Measurements from ENCODE around the gene PDZD8.

DNA sequence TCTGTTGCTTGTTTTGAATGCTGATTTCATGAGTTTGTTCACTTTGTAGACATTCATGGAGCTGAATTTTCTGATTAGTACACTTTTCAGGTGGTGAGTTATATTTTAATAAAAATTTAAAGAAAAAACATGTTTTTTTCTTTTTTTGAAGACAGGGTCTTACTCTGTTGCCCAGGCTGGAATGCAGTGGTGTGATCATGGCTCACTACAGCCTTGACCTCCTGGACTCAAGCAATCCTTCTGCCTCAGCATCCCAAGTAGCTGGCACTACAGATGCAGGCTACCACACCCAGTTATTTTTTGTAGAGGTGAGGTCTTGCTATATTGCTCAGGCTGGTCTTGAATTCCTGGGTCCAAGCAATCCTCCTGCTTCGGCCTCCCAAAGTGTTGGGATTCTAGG is 23.7 kb downstream of the PDZD8 start:
- TF ChIP-seq, protein P1, sequence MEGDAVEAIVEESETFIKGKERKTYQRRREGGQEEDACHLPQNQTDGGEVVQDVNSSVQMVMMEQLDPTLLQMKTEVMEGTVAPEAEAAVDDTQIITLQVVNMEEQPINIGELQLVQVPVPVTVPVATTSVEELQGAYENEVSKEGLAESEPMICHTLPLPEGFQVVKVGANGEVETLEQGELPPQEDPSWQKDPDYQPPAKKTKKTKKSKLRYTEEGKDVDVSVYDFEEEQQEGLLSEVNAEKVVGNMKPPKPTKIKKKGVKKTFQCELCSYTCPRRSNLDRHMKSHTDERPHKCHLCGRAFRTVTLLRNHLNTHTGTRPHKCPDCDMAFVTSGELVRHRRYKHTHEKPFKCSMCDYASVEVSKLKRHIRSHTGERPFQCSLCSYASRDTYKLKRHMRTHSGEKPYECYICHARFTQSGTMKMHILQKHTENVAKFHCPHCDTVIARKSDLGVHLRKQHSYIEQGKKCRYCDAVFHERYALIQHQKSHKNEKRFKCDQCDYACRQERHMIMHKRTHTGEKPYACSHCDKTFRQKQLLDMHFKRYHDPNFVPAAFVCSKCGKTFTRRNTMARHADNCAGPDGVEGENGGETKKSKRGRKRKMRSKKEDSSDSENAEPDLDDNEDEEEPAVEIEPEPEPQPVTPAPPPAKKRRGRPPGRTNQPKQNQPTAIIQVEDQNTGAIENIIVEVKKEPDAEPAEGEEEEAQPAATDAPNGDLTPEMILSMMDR (IDR thresholded peaks at IDR 0.05 in 4 of 5, conservative IDR thresholded peaks at IDR 0.05 in 1 of 5) = no peak
- TF ChIP-seq POLR2A (IDR thresholded peaks at IDR 0.05) = no peak
